OCI-LY7 (cell line): ENCODE measurements around the gene P3H1. TPM values are rescaled to one million over a fixed set of nuclear protein-coding genes. Genes with fewer than 3 reads are reported as not detected.

Source experiments
- BruUV-seq: library from RNA; stranded (reverse); fragments of 400-500 nt; replicated peaks from 2 replicates; lab custom pipeline; 2021; lab: Mats Ljungman, UMichigan
- CTCF ChIA-PET: fragments of 300-600 bp; sonication (Branson Sonifier 250); formaldehyde crosslinking; loops from one replicate; lab custom pipeline; 2022; ENCODE audit warnings: antibody characterized with exemption; ENCODE audit not compliant: unreplicated experiment; lab: Charles Lee
- POLR2A ChIA-PET: fragments of 300-600 bp; sonication (Branson Sonifier 250); formaldehyde crosslinking; loops from one replicate; lab custom pipeline; 2022; ENCODE audit warnings: antibody characterized with exemption; lab: Charles Lee
- DNase-seq: peaks from one replicate; pipeline ENCODE4 v3.0.0-alpha.2; 2015; ENCODE audit warnings: low spot score
- H2AFZ ChIP-seq: fragments of 200-600 bp; sonication (generic), shearing (Covaris generic); 2 replicates; pipeline ENCODE4 v1.6.1; 2014; ENCODE audit warnings: mild to moderate bottlenecking, antibody characterized with exemption, low read length, moderate library complexity
- H3K27ac ChIP-seq: fragments of 200-600 bp; sonication (generic); 2 replicates; pipeline ENCODE4 v1.5.1; 2014; ENCODE audit warnings: mixed run types, low read depth, mild to moderate bottlenecking, moderate library complexity, low read length, inconsistent platforms; ENCODE audit not compliant: poor library complexity, severe bottlenecking
- H3K36me3 ChIP-seq: fragments of 200-600 bp; sonication (generic); 2 replicates; pipeline ENCODE4 v1.6.1; 2014; ENCODE audit warnings: mild to moderate bottlenecking, antibody characterized with exemption, low read length, moderate library complexity, mixed read lengths; ENCODE audit not compliant: insufficient read depth
- H3K4me1 ChIP-seq: fragments of 200-600 bp; sonication (generic); 2 replicates; pipeline ENCODE4 v1.5.1; 2014; ENCODE audit warnings: mild to moderate bottlenecking, low read length; ENCODE audit not compliant: insufficient read depth, poor library complexity, severe bottlenecking
- H3K4me2 ChIP-seq: fragments of 200-600 bp; sonication (generic); 2 replicates; pipeline ENCODE4 v1.6.1; 2014; ENCODE audit warnings: mild to moderate bottlenecking, low read length
- H3K4me3 ChIP-seq: fragments of 200-600 bp; sonication (generic); 2 replicates; pipeline ENCODE4 v1.5.1; 2014; ENCODE audit warnings: mild to moderate bottlenecking, low read depth, low read length; ENCODE audit not compliant: poor library complexity, severe bottlenecking
- H3K79me2 ChIP-seq: fragments of 200-600 bp; sonication (generic); 2 replicates; pipeline ENCODE4 v1.6.1; 2016; ENCODE audit warnings: low read depth, mild to moderate bottlenecking, low read length, moderate library complexity, mixed read lengths; ENCODE audit not compliant: insufficient read depth
- H3K9me2 ChIP-seq: fragments of 200-600 bp; sonication (generic); 2 replicates; pipeline ENCODE4 v1.6.1; 2016; ENCODE audit warnings: mild to moderate bottlenecking, low read length, mixed read lengths; ENCODE audit not compliant: insufficient read depth
- H3K9me3 ChIP-seq: fragments of 200-600 bp; sonication (generic); 2 replicates; pipeline ENCODE4 v1.6.1; 2014; ENCODE audit warnings: mild to moderate bottlenecking, mixed run types, low read length, mixed read lengths
- H4K20me1 ChIP-seq: fragments of 200-600 bp; sonication (generic); 2 replicates; pipeline ENCODE4 v1.6.1; 2014; ENCODE audit warnings: mild to moderate bottlenecking, antibody characterized with exemption, low read length, moderate library complexity, mixed read lengths; ENCODE audit not compliant: insufficient read depth
- CTCF ChIP-seq: fragments of 200-600 bp; sonication (generic); conservative IDR thresholded peaks from 2 replicates; pipeline ENCODE4 v1.5.1; 2014; ENCODE audit warnings: mild to moderate bottlenecking, antibody characterized with exemption, low read length, moderate library complexity, mixed read lengths
- EZH2phosphoT487 ChIP-seq: fragments of 200-600 bp; sonication (generic); IDR thresholded peaks from 2 replicates; pipeline ENCODE4 v1.6.1; 2018; ENCODE audit warnings: low read depth, borderline replicate concordance, mild to moderate bottlenecking, mixed run types, antibody characterized with exemption, low read length, moderate library complexity, mixed read lengths
- intact Hi-C: fragments of 100-400 bp; cut with micrococcal nuclease; formaldehyde crosslinking; loops from one replicate; pipeline ENCODE4 v1.10.0; 2022; ENCODE audit not compliant: unreplicated experiment
- total RNA-seq, 2 experiments: library from RNA; depleted of rRNA in 1 of 2; stranded (reverse); fragments of >200 nt in 1 of 2; shearing (Covaris generic) in 1 of 2; gene quantifications; 2 replicates each; pipeline ENCODE4 v1.2.3, GENCODE V29; 2014 to 2022

P3H1 gene
- total RNA-seq, 2 experiments from 2014 or later: 39.0 to 45.7 TPM

DNA sequence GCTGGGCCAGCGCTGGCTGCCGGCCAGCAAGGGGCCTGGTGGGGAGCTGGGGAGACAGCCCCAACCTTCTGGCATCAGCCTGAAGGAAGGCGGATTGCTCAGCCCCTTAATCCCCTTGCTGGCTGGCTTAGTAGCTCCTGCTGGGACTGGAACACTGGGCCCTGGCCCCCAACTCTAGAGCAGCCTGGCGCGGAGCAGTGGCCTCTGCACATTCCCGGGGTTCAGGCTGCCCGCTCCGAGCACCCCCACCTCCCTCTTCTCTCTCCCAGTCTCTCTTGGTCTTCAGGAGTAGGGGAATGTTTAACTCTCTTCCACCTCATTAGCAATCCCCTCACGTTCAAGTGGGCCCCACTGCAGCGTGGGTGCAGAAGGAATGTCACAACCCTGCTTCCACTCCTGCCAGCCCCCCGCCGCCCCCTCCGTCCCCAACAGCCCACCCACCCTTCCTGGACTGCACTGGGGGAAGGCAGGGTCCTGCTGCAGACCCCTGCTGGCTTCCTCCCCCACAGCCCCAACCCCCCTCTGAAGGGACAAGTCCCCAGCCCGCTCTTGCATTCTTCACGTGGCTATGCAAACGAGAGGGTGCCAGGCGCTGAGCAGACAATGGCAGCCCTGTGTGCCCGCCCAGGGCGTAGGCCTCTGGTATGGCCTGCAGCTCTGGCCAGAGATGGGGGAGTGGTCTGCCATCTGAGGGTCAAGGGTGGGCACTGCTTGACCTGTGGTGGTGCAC lies 25.8 kb downstream of the P3H1 start:
- CTCF ChIA-PET: no interaction called here
- BruUV-seq: no TSS peak
- peaks cover 11% of the 10 kb centered on the region for H3K4me1 ChIP-seq
- H3K27ac ChIP-seq: no peak overlapping the region
- no peaks in the 10 kb centered on the region for H3K9me2 ChIP-seq
- H3K36me3 ChIP-seq: peaks cover 6% of the 10 kb centered on the region; the same call in 1 of the 2 replicates
- no peak overlapping the region for H3K4me2 ChIP-seq
- POLR2A ChIA-PET: no interaction called here
- TF ChIP-seq CTCF (no peak), EZH2phosphoT487 (no peak)
- H3K79me2 ChIP-seq: no peaks in the 10 kb centered on the region
- H3K9me3 ChIP-seq: no peaks in the 10 kb centered on the region
- intact Hi-C loops: no loop called here
- H2AFZ ChIP-seq: no peak overlapping the region
- no peak for DNase-seq
- H3K4me3 ChIP-seq: no peak overlapping the region
- H4K20me1 ChIP-seq: no peaks in the 10 kb centered on the region

- H3K4me2 ChIP-seq: no peak within 1 kb of the TSS
- H3K9me2 ChIP-seq: no peaks in the 10 kb centered on the region
- no peak for TF ChIP-seq EZH2phosphoT487
- no peak for TF ChIP-seq CTCF
- H3K36me3 ChIP-seq: no peaks in the 10 kb centered on the region
- no TSS peak for BruUV-seq
- intact Hi-C loops: no loop called here
- H2AFZ ChIP-seq: no peak within 1 kb of the TSS
- no peaks in the 10 kb centered on the region for H3K9me3 ChIP-seq
- H3K79me2 ChIP-seq: no peaks in the 10 kb centered on the region
- H3K4me3 ChIP-seq: no peak within 1 kb of the TSS
- CTCF ChIA-PET: no interaction called here
- POLR2A ChIA-PET: no interaction called here
- no peak within 1 kb of the TSS for H3K27ac ChIP-seq
- no peak for DNase-seq
- peaks cover 11% of the 10 kb centered on the region for H3K4me1 ChIP-seq
- no peaks in the 10 kb centered on the region for H4K20me1 ChIP-seq
Measured at GRCh38 chr1:42739753-42740700, 26.8 kb downstream of the P3H1 start, which contains the start of gene CLDN19. Gene CLDN19, minus strand, starts transcription at chr1:42740236. Its CDS starts 173 bp downstream, at chr1:42740063.
